Effector CD8-positive, alpha-beta T cell (primary cell): ENCODE data around the gene TMC6.
"Not testable (repeated sequence)": the region's sequence is repeated elsewhere in the genome, so short reads cannot be mapped to it uniquely, and the experiment has no call there.

Experiments used
- DNase-seq: peaks from one replicate; lab custom pipeline; 2025; lab: John Stamatoyannopoulos, UW
- total RNA-seq, 4 experiments: gene quantifications; one replicate each; lab custom pipeline; 2026; lab: John Stamatoyannopoulos, UW

The TMC6 gene
- 165 to 285 (median 238) reads per million in 4 experiments for total RNA-seq

- peak; percentile 69 for DNase-seq
Observed at GRCh38 chr17:78128551-78129350, at the start of gene TMC6. TMC6 (minus strand) TSS chr17:78128755; CDS start chr17:78126832, 1,923 bp downstream.

GRCh38 chr17:78176548-78177025 lies 48.0 kb upstream of the TMC6 start:
- peak; percentile 67 for DNase-seq

DNA sequence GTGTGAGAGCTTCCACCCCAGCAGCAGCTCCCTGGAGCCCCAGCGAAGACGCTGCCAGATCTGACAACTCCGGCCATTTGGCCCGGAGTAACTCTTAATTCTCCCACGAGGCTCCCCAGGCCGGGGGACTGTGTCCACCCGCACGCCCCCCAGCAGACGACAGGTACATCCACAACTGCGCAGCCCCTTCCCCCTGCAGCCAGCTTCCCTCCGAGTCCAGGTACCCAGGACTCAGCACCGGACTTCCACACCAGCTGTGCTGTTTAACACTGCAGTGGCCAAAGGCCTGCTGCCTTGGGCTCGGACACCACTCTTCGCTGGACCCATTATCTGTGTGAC lies 47.1 kb upstream of the TMC6 start:
- no peak for DNase-seq

GRCh38 chr17:78174870-78175642 lies 46.5 kb upstream of the TMC6 start:
- DNase-seq = no peak

DNA sequence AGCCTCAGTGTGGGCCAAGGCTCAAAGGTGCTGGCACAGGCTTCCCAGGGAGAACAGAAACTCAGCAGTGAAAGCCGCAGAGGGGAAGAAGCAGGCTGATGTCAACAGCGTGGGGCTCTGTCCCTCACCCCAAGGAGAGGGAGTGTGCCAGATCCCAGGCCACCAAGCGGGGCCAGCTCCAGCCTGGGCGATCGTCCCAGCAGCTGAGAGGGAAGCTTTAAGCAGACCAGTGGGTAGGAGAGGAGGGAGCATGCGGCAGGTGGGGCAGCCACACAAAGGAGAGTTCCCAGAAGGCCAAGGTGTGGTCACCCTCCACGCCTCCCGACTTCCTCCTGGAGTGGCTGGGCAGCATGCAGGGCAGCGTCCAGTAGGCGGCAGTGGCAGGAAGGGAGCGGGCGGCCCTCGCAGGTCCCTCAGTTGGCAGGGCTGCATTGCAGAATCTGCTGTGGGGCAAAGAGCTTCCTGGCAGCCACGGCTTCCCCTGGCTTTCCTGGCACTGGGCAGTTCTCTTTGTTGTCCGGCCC lies 45.9 kb upstream of the TMC6 start:
- no peak for DNase-seq

DNA sequence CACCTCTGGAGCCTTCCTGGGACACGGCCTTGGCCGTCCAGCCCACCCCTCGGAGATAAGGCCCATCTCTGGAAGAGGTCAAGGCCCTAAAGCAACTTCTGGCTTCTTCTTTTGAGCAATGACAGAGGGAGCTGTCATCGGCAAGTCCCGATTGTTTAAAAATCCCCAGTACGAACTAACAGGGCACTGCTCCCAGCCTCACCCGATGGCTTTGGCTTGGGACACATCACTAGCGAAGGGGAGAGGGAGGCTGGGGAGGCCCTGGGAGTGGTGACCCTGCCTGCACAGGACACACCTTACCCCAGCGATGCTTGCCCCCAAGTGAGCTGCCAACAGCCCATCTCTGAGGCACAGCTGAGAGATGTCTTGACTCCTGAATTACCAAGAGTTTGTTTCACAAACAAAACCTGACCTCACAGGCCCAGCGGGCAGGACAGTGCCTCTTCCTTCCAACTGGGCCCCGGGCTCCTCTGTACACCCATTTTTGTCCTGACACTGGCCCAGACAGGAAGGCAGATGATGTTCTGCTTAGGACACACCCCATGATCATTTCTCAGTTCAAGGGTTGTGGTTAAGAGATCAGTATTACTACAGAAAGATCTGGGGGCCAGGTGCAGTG lies 44.7 kb upstream of the TMC6 start:
- no peak for DNase-seq

DNA sequence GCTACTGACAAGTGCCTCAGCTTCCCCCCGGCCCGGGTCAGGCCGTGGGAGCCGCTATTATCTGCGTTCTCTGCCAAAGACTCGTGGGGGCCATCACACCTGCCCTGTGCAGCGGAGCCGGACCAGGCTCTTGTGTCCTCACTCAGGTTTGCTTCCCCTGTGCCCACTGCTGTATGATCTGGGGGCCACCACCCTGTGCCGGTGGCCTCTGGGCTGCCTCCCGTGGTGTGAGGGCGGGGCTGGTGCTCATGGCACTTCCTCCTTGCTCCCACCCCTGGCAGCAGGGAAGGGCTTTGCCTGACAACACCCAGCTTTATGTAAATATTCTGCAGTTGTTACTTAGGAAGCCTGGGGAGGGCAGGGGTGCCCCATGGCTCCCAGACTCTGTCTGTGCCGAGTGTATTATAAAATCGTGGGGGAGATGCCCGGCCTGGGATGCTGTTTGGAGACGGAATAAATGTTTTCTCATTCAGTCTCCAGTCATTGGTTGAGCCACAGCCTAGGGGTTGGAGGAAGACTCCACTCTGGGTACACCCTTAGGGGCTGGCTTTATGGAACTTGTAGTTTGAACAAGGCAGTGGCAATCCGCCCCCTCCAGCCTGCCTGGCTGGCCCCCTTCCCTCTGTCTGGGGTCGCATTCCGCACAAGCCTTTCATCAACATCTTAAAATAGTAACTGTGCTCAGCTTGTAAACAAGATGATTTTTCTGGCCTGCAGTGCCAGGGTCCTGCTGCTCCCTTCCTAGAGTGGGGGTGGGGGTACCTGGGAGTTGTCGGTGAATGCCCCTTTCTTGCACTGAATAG lies 43.9 kb upstream of the TMC6 start:
- DNase-seq = no peak

DNA sequence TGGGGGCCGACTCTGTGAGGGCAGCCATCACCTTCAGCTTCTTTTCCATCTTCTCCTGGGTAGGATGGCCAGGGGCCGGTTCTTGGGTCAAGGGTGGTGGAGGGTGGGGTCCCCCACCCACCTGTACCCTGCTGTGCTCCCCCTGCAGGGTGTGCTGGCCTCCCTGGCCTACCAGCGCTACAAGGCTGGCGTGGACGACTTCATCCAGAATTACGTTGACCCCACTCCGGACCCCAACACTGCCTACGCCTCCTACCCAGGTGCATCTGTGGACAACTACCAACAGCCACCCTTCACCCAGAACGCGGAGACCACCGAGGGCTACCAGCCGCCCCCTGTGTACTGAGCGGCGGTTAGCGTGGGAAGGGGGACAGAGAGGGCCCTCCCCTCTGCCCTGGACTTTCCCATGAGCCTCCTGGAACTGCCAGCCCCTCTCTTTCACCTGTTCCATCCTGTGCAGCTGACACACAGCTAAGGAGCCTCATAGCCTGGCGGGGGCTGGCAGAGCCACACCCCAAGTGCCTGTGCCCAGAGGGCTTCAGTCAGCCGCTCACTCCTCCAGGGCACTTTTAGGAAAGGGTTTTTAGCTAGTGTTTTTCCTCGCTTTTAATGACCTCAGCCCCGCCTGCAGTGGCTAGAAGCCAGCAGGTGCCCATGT lies 43.2 kb upstream of the TMC6 start:
- DNase-seq = not testable (repeated sequence)

- no peak for DNase-seq
Observed at GRCh38 chr17:78170692-78171590, 42.4 kb upstream of the TMC6 start.

GRCh38 chr17:78168903-78169793 lies 40.6 kb upstream of the TMC6 start:
- peak; percentile 46 for DNase-seq

- DNase-seq = peak; percentile 73
Observed at GRCh38 chr17:78168242-78168902, 39.8 kb upstream of the TMC6 start, which contains the start of gene SYNGR2. SYNGR2 (plus strand) TSS chr17:78168581; CDS start chr17:78168617, 36 bp downstream.

DNA sequence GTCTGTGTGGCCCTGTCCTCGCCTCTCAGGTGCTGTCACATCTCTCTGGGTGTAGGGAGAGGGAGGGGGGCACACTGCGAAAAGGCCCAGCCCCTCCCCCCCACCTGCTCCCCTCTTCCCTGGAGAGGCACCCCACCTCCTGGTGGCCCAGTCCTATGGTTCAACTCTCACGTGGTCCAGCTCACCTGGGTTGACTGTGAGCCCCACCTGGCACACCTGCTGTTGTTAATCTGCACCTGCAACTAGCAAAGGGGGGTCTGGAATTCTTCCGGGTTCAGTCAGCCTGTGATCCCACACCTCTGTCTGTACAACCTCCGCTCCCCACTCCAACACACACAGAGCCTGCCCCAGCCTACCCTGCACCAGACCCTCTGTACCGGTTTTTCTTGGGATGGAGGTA lies 37.9 kb upstream of the TMC6 start:
- DNase-seq = no peak

DNA sequence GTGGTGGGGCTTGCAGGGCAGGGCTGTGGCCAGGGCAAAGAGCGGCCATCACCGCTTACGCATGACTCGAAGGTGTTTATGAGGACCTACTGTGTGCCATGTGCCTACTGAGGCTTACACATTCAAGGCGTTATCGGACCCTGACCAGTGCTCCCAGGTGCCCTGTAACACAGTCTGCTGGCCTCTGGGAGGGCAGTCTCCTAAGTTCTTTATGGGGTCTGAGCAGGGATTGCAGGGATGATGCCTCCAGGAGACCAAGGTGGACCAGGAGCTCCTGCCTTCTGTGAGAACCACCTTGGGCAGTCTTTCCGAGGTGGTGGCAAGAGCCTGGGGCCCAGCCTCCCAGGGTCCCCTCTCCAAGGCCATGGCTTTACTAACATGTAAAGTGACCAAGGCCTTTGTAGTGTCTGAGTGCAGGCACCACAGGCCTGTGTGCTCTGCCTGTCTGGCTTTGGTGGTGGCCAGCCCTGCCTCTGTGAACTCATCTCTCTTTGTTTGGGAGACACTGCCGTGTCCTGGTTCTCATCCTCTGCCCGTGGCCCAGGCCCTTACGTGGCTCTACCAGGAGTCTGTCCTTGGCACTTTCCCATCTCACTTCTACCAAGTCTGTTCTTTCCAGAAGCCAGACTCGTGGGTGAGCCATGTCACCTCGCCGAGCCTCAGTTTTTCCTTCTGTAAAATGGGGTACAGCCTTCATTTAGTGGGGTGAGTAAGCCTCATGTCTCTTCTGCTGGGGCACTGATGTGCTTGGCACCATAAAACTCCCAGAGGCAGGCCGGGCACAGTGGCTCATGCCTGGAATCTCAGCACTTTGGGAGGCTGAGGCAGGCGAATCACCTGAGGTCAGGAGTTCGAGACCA lies 36.4 kb upstream of the TMC6 start:
- no peak for DNase-seq

GRCh38 chr17:78163881-78164747 lies 35.6 kb upstream of the TMC6 start:
- DNase-seq = no peak

- no peak for DNase-seq
Observed at GRCh38 chr17:78159575-78160158, 31.1 kb upstream of the TMC6 start.
